ENCODE measurements around the gene NTM.
"Not testable (repeated sequence)": the region's sequence is repeated elsewhere in the genome, so short reads cannot be mapped to it uniquely, and the experiment has no call there.

NTM gene

DNA sequence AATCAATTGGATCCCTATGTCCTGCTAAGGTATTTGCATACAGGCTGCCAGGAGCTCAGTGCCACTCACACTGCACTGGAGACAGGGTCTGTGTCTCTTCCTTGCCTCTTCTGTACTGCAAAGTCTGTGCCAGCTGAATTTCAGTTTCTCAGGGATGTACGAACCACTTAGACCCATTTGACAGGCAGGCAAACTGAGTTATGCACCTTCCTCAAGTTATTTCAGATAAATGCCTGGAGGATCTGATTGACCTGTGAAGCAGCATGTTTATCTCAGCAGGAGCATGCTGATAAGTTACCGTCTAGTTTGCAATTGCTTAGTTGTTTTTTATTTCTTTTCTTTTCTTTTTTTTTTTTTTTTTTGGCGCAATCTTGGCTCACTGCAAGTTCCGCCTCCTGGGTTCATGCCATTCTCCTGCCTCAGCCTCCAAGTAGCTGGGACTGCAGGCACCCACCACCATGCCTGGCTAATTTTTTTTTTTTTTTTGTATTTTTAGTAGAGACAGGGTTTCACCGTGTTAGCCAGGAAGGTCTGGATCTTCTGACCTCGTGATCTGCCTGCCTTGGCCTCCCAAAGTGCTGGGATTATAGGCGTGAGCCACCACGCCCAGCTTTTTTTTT is 54.0 kb downstream of the NTM start:
- DNase-seq = not testable (repeated sequence)

DNA sequence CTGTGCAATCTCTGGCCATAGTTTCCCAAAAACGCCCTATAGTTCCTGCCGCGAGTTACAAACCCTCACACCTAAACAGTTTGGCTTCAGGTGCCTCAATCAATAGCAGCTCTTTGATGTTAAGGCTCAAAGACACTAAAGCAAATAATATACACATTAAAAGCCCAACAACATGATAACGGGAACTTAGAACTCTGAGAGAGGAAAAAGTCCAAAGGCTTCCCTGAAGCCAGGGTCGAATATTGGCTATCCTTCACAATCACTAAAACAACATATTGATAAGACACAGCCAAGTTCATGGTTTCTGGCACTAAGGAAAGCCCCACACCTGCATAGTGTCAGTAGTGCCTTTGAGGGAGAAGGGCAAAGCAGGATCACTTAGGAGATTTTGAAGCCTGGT is 54.9 kb downstream of the NTM start:
- DNase-seq = no peak

- no peak for DNase-seq
Measured at GRCh38 chr11:131428853-131429252, 58.4 kb downstream of the NTM start.

DNA sequence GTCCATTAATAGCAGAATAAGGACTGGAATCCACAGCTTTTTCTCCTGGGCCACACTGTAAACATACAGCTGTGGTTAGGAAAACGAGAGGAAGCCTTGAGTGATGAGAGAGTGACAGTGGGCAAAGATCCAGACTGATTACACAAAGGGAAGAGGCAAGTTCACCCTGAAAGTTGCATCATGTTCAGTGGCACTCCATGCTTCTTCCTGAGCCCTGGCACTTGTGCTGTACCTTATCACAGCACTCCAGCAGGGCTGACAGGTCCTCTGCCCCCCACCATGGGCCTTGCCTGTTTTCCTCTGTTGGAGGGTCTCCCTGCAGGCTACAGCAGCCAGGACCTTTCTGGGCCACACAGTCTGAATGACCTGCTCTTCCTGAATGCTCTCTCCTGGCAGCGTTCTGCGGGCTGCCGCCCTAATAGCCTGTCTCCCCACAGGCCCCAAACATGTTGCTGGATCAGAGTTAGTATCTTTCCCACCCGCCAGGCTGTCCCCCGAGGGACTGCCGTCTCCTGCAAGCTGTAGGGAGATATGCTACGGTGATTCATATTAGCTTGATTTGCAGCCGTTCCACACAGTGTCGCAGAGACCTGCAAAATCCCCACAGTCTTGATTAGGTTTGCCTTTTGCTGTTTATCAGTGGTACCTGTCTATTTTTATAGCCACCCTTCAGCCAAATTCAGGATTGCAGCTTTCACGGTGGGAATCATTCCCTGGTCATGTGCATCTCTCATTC is 60.2 kb downstream of the NTM start:
- DNase-seq = no peak

GRCh38 chr11:131441051-131441810 is 70.8 kb downstream of the NTM start:
- no peak for DNase-seq

DNA sequence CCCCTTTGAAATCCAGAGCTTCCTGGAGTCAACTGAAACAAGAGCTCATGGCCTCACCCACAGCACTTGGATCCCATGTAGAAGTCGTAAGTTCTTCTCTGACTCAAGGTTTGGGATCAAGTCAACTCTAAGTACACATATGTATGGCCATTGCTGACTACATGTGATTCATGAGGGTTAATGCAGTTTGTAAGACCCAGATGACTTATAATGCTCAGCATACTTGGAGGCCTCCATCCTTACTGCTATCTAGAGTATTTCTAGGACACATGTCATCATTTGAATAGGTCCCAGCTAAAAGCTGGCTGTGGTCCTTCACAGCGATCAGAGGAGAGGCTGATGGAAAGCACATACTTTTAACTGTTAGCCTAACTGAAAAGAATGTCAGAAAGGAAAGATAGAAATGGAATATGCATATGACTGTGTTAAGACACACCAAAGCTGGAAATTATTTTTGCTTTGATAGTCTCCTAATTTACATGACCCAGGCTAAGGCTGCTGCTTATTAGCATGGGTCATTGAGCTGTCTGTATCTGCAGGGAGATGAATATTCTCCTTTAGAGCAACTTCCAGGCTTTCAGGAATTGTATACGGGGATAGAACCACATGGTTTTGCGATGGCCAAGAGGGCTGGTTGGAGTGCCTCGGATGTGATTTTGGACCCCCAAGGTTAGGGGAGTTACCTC is 76.3 kb downstream of the NTM start:
- no peak for DNase-seq

- no peak for DNase-seq
Measured at GRCh38 chr11:131447277-131447815, 76.9 kb downstream of the NTM start.

DNA sequence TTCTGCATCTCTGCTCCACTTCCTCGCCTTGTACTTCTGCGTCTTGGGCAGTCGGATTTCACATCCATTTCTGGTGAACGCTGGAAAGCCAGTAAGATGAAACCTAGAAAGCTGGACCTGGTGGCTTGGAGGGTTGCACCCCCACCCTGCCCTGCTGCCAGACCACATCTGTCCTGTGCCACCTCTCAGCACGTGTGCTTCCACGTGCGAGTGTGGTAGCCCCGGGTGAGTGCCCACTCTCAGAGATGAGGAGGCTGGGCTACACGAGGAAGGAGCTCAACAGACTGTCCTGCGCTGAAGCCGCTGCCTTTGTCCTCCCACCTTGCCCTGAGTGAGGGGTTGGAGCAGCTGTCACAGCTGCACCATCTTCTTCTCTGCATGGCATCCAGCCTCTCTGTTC is 77.5 kb downstream of the NTM start:
- no peak for DNase-seq

- DNase-seq = no peak
Measured at GRCh38 chr11:131449036-131450019, 78.9 kb downstream of the NTM start.

DNA sequence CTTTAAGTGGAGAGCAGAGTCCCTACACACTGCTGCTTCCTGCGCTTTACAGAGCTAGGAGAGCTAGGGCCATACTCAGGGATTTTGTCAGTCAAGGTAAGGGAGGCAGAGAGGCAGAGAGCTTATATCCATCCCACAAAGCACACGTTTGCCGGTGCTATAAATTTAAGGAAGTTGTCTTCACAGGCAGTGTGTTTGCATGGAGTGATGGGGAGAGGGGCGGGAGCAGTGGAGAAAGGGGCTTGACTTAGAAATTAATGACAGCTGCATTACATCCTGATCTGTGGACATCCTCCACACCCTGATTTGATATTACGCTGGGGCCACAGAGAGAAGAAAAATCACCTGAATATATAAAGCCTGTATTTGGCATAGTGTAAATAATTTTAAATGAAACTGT is 84.1 kb downstream of the NTM start:
- no peak for DNase-seq

- DNase-seq = no peak
Measured at GRCh38 chr11:131454989-131455388, 84.6 kb downstream of the NTM start.

DNA sequence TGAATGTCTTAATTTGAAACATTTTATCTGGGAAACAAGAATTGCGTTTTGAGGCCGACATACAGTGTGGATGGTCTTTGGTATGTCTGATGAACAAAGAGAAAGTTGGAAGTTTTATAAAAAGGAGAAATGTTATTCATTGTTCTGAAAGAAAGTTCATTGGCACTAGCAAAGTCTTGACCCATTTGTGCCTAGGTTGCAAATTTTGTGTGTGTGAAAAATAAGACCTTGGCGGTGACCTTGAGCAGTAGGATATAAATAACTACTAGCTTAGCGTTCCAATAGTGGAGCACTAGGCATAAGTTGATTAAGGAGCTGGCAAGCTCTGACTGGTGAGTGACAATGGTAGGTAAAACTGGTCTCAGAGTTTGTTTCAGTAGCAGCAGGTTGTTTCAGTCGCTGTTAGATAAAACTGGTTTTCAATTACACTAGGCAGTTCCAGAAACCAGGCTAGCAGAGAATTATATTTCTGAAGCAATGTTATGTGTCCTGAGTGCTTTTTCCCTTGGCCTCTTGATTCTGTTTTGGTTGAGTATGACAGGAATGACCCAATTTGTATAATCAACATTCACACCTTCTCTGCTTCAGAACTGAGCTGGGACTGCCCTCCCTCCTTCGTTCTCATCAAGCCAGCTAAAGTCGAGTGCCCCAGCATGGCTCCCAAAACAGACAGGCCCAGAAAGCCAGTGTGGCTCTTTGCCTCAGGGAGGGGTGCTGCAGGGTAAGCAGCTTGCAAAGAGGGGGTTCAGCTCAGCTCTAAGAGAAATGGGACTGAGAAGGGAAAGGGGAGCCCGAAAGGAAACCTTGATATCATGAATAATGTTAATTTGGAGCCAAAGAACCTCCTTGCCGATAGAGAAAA is 85.7 kb downstream of the NTM start:
- DNase-seq = no peak

DNA sequence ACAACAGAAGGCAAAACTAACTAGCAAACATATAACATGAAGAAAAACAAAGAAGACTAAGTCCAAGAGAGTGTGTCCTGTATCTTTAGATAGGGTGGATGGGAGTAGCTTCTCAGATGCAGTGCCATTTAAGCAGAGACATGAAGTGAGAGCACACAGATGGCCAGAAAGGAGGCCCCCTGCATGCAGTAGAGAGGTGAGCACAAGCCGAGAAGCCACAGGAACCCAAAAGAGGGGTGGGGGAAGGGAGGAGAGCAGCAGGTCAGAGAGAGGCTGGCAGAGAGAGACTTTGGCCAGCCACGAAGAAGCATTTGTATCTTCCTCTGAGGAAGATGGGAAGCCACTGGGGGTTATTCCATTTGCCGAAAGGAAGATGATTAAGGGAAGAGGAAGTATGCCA is 86.7 kb downstream of the NTM start:
- DNase-seq = no peak

DNA sequence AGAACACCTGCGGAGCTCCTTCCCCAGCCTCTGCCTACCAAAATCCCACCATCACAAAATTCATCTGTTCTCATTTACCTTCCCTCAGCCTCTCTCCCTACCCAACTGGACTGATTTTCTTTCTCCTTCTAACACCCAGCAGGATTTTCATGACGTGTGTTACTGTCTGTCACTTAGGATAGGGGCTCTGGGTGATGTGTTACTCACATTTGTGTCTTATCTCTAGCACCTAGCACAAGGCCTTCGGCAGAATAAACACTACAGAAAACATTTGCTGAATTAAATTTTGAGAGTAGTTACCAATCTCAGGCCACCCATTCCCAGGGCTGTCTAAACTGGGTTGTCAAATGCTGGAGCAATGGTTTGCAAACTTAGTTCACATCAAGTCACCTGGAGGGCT is 88.0 kb downstream of the NTM start:
- DNase-seq = no peak

GRCh38 chr11:131460931-131461330 is 90.5 kb downstream of the NTM start:
- no peak for DNase-seq

DNA sequence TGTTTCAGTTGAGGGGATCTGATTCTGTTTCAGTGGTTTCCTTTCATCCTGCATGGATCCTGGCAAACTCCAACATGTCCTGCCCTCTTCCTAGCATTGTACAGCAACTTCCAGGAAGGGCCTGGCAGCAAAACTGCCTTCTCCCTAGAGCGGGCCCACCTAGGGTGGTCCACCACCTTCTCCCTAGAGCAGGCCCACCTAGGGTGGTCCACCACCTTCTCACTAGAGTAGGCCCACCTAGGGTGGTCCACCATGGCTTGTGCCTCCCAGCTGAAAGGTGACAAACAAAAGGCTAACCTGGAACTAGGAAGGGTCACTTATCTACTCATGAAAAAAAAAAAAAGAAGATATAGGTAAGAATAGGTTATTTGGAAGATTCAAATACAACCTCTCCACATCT is 92.2 kb downstream of the NTM start:
- DNase-seq = no peak

DNA sequence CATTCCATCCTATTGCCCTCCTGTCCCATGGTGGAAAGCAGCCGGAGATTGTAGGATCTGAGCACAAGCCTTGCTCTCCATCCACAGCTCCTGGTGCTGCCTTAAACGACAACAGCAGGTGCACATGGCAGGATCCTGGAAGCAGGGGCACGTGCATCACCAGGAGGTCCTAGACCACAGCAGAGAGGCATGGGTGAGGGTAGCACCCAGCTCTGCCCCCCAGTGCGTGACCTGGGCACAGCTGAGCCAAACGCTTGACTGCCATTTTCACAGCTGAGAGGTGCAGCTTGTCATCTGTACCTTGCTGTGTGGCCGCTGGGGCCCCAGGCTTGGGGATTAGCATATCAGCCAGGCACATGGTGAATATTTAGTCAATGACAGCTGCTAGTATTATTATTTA is 92.7 kb downstream of the NTM start:
- no peak for DNase-seq

DNA sequence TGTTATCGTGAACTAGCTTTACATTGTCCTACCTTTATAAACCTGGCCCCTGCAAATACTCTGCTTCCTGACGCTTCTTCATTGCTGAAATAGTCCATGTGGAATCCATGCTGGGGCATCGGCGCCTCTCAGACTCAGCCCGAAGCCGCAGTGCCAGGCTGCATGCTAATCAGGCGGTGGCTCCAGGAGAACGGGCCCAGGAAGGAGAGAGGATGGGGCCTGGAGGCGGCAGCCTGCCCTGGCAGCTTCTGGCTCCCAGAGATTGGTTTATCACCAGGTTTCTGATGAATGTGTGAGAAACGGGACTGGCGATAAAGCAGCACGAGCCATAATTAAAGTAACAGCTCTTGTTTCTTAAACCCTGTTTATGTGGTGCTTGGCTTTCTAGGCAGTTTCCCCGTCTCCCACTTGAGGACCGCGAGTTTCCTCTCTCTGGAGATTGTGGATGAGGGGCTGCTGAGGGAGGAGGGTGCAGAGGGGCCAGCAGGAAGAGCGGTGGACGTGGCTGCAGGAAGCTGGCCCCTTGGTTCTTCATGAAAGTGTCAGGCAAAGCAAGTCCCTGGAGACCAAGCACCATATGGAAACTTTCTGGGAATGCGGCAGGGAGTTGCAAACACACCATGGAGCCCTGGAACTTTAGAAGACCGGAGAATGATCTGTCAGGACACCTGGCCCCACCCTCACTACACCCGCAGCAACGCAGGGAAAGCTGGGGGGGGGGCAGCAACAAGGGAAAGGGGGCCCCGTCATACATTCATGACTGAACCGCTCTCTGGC is 93.4 kb downstream of the NTM start:
- DNase-seq = no peak

GRCh38 chr11:131464461-131464860 is 94.0 kb downstream of the NTM start:
- no peak for DNase-seq

GRCh38 chr11:131465039-131465438 is 94.6 kb downstream of the NTM start:
- DNase-seq = no peak

All from suppressor macrophage treated with lipopolysaccharide for 1 hour (primary cell).